ENCODE results near the gene NFKB2. TPM values are rescaled to one million over a fixed set of nuclear protein-coding genes. Genes with fewer than 3 reads are reported as not detected.

NFKB2 gene
- total and polyA plus RNA-seq, 2 donors (not counting 1 experiment from before 2014, with no cell fraction given) = 255 to 398 TPM

DNA sequence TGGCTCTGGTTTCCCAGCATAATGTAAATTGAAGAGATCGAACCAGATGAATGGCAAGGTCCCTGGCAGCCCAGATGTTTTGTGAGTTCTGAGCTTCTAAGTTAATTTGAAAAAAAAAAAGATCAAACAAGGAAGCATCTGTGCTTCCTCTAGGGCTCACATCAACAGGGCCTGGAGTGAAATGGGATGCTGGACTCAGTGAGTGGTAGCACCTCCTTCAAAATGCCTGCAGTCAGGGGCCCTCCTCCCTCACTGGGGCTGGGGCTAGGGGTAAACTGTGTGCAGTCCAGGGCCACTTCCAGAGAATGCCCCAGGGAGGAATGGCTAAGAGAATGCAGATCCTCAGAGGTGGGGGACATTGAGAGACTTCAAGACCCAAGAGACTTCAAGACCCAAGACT is 42.9 kb downstream of the NFKB2 start:
- H3K9me3 Mint-ChIP-seq (ENCODE audit: insufficient read depth) = no peaks in the 10 kb centered on the region
- WGBS (ENCODE audit: insufficient coverage) = 20% methylated on average over 1 of the region's 1 CpG
- no peak overlapping the region for H3K27ac Mint-ChIP-seq
- Histone ChIP-seq H3K4me3 (ENCODE audit: control extremely low read depth in 1 of 5, extremely low read depth in 1 of 5, insufficient read depth in 1 of 5, low read depth in 2 of 5, low read length in 4 of 5) (no peak overlapping the region), H3K27me3 (replicated peaks in 1 of 4; ENCODE audit: control extremely low read depth in 1 of 4, control insufficient read depth in 3 of 4, insufficient read depth in 4 of 4, low read length in 3 of 4) (no peaks in the 10 kb centered on the region), H3K9me3 (ENCODE audit: control extremely low read depth in 1 of 3, control insufficient read depth in 2 of 3, insufficient read depth in 1 of 3, low read length in 2 of 3) (no peaks in the 10 kb centered on the region), H3K27ac (ENCODE audit: low read length in 2 of 2) (no peak overlapping the region), H3K4me2 (replicated peaks; ENCODE audit: low read depth, low read length, poor library complexity, severe bottlenecking) (no peak overlapping the region), H3K79me2 (ENCODE audit: control insufficient read depth, insufficient read depth, low read length) (no peaks in the 10 kb centered on the region), H4K20me1 (ENCODE audit: control insufficient read depth, insufficient read depth, low read length, poor library complexity, severe bottlenecking) (no peaks in the 10 kb centered on the region), H3K9ac (ENCODE audit: low read length) (no peak overlapping the region), H2AFZ (ENCODE audit: insufficient read depth, low read depth, low read length, poor library complexity, severe bottlenecking) (no peak overlapping the region), H3K4me1 (ENCODE audit: control insufficient read depth in 2 of 2, insufficient read depth in 2 of 2, low read length in 2 of 2) (peaks cover 14 to 28% of the 10 kb centered on the region in 2 donors), H3K36me3 (replicated peaks in 1 of 2; ENCODE audit: control extremely low read depth in 1 of 2, control insufficient read depth in 1 of 2, extremely low read depth in 1 of 2, insufficient read depth in 2 of 2, low read length in 1 of 2) (no peaks in the 10 kb centered on the region)
- no peak for DNase-seq
- no peak for TF ChIP-seq EZH2 (IDR thresholded peaks at IDR 0.05; ENCODE audit: borderline replicate concordance, insufficient read depth, low read depth, low read length, poor library complexity, severe bottlenecking)
- TF ChIP-seq, protein P1, sequence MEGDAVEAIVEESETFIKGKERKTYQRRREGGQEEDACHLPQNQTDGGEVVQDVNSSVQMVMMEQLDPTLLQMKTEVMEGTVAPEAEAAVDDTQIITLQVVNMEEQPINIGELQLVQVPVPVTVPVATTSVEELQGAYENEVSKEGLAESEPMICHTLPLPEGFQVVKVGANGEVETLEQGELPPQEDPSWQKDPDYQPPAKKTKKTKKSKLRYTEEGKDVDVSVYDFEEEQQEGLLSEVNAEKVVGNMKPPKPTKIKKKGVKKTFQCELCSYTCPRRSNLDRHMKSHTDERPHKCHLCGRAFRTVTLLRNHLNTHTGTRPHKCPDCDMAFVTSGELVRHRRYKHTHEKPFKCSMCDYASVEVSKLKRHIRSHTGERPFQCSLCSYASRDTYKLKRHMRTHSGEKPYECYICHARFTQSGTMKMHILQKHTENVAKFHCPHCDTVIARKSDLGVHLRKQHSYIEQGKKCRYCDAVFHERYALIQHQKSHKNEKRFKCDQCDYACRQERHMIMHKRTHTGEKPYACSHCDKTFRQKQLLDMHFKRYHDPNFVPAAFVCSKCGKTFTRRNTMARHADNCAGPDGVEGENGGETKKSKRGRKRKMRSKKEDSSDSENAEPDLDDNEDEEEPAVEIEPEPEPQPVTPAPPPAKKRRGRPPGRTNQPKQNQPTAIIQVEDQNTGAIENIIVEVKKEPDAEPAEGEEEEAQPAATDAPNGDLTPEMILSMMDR (IDR thresholded peaks at IDR 0.05) = no peak
- no peak for ATAC-seq (ENCODE audit: low read depth)
- intact Hi-C loops (cut with micrococcal nuclease) = no loop called here
- H3K27me3 Mint-ChIP-seq = no peaks in the 10 kb centered on the region
- POLR2A ChIA-PET = no interaction called here
- H3K4me3 Mint-ChIP-seq = no peak overlapping the region
- CTCF ChIA-PET = no interaction called here
- H3K4me1 Mint-ChIP-seq = peaks cover 24% of the 10 kb centered on the region

DNA sequence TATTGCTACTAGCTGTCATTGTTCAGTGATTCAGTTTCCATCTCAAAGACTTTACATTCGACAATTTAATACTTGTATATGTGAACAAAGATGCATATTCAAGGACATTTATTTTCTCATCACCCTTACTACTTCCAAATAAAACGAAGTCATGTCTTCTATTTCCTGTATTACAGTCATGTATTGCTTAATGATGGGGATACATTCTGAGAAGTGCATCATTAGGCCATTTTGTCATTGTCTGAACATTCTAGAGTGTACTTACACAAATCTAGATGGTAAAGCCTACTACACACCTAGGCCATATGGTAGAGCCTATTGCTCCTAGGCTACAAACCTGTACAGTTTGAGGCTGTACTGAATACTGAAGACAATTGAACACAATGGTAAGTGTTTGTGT is 49.3 kb downstream of the NFKB2 start:
- no peaks in the 10 kb centered on the region for H3K9me3 ChIP-seq (ENCODE audit: control extremely low read depth in 1 of 3, control insufficient read depth in 2 of 3, insufficient read depth in 1 of 3, low read length in 2 of 3)
- no peak overlapping the region for H3K4me2 ChIP-seq (replicated peaks; ENCODE audit: low read depth, low read length, poor library complexity, severe bottlenecking)
- no peaks in the 10 kb centered on the region for H3K36me3 ChIP-seq (replicated peaks in 1 of 2; ENCODE audit: control extremely low read depth in 1 of 2, control insufficient read depth in 1 of 2, extremely low read depth in 1 of 2, insufficient read depth in 2 of 2, low read length in 1 of 2)
- no peaks in the 10 kb centered on the region for H3K79me2 ChIP-seq (ENCODE audit: control insufficient read depth, insufficient read depth, low read length)
- WGBS (ENCODE audit: insufficient coverage) = no CpG with 5 or more reads among the region's 2 CpGs
- POLR2A ChIA-PET = interaction anchor here (0.7 kb wide), 1 partner anchor 489 kb away, joined by 11 read pairs; no protein-coding TSS in a partner anchor
- peaks cover 7% of the 10 kb centered on the region for H3K4me1 Mint-ChIP-seq
- no peaks in the 10 kb centered on the region for H4K20me1 ChIP-seq (ENCODE audit: control insufficient read depth, insufficient read depth, low read length, poor library complexity, severe bottlenecking)
- H3K27ac Mint-ChIP-seq = no peak overlapping the region
- intact Hi-C loops (cut with micrococcal nuclease) = no loop called here
- H3K27me3 Mint-ChIP-seq = no peaks in the 10 kb centered on the region
- no peak overlapping the region for H3K27ac ChIP-seq (ENCODE audit: low read length in 2 of 2)
- H3K4me3 Mint-ChIP-seq = no peak overlapping the region
- no peaks in the 10 kb centered on the region for H3K27me3 ChIP-seq (replicated peaks in 1 of 4; ENCODE audit: control extremely low read depth in 1 of 4, control insufficient read depth in 3 of 4, insufficient read depth in 4 of 4, low read length in 3 of 4)
- no peak for TF ChIP-seq EZH2 (IDR thresholded peaks at IDR 0.05; ENCODE audit: borderline replicate concordance, insufficient read depth, low read depth, low read length, poor library complexity, severe bottlenecking)
- TF ChIP-seq, protein P1 (IDR thresholded peaks at IDR 0.05) = no peak
- DNase-seq = no peak
- H2AFZ ChIP-seq (ENCODE audit: insufficient read depth, low read depth, low read length, poor library complexity, severe bottlenecking) = no peak overlapping the region
- H3K4me1 ChIP-seq (ENCODE audit: control insufficient read depth in 2 of 2, insufficient read depth in 2 of 2, low read length in 2 of 2) = peaks cover 4 to 6% of the 10 kb centered on the region in 2 donors
- H3K4me3 ChIP-seq (ENCODE audit: control extremely low read depth in 1 of 5, extremely low read depth in 1 of 5, insufficient read depth in 1 of 5, low read depth in 2 of 5, low read length in 4 of 5) = no peak overlapping the region
- no peak for ATAC-seq (ENCODE audit: low read depth)
- no peak overlapping the region for H3K9ac ChIP-seq (ENCODE audit: low read length)
- CTCF ChIA-PET = no interaction called here
- no peaks in the 10 kb centered on the region for H3K9me3 Mint-ChIP-seq (ENCODE audit: insufficient read depth)
